Activated naive CD4-positive, alpha-beta T cell treated with anti-CD3 and anti-CD28 coated beads, Interleukin-2, amount 50 U/mL, for 16 hours (primary cell): ENCODE measurements around the gene SUPT3H.
"Not testable (repeated sequence)": the region's sequence is repeated elsewhere in the genome, so short reads cannot be mapped to it uniquely, and the experiment has no call there.

Source experiments
- DNase-seq: peaks from one replicate; pipeline ENCODE4 v3.0.0-alpha.2; 2020

Gene SUPT3H

GRCh38 chr6:44867571-44868334 is 510.0 kb downstream of the SUPT3H start:
- DNase-seq = no peak

- DNase-seq = not testable (repeated sequence)
These were observed 512.5 kb downstream of the SUPT3H start for GRCh38 chr6:44865184-44865583.

GRCh38 chr6:44859901-44860410 is 517.8 kb downstream of the SUPT3H start:
- no peak for DNase-seq

GRCh38 chr6:44858998-44859397 is 518.7 kb downstream of the SUPT3H start:
- no peak for DNase-seq

GRCh38 chr6:44856479-44856878 is 521.3 kb downstream of the SUPT3H start:
- no peak for DNase-seq

GRCh38 chr6:44855562-44856411 is 521.9 kb downstream of the SUPT3H start:
- DNase-seq = no peak

GRCh38 chr6:44854712-44855443 is 522.9 kb downstream of the SUPT3H start:
- no peak for DNase-seq

- DNase-seq = no peak
These were observed 526.6 kb downstream of the SUPT3H start for GRCh38 chr6:44851176-44851575.

GRCh38 chr6:44850312-44850711 is 527.4 kb downstream of the SUPT3H start:
- no peak for DNase-seq

GRCh38 chr6:44849806-44850205 is 527.9 kb downstream of the SUPT3H start:
- no peak for DNase-seq

- no peak for DNase-seq
These were observed 534.0 kb downstream of the SUPT3H start for GRCh38 chr6:44843734-44844133.

GRCh38 chr6:44842616-44843015 is 535.1 kb downstream of the SUPT3H start:
- no peak for DNase-seq

GRCh38 chr6:44841829-44842228 is 535.9 kb downstream of the SUPT3H start:
- no peak for DNase-seq

- no peak for DNase-seq
These were observed 540.0 kb downstream of the SUPT3H start for GRCh38 chr6:44837741-44838140.

- DNase-seq = no peak
These were observed 540.5 kb downstream of the SUPT3H start for GRCh38 chr6:44837255-44837654.

- DNase-seq = no peak
These were observed 544.5 kb downstream of the SUPT3H start for GRCh38 chr6:44833248-44833647.

GRCh38 chr6:44831002-44831610 is 546.6 kb downstream of the SUPT3H start:
- DNase-seq = no peak

- DNase-seq = no peak
These were observed 547.9 kb downstream of the SUPT3H start for GRCh38 chr6:44829836-44830235.

- DNase-seq = no peak
These were observed 549.0 kb downstream of the SUPT3H start for GRCh38 chr6:44828780-44829179.

GRCh38 chr6:44826025-44826676 is 551.6 kb downstream of the SUPT3H start:
- DNase-seq = no peak

- DNase-seq = no peak
These were observed 552.5 kb downstream of the SUPT3H start for GRCh38 chr6:44825273-44825672.

- no peak for DNase-seq
These were observed 553.2 kb downstream of the SUPT3H start for GRCh38 chr6:44824567-44824966.
